GM21381 (cell line): ENCODE results near the gene ALOXE3.

Experiments
- ATAC-seq: cut with Tn5 transposase; IDR thresholded peaks from one replicate; pipeline ENCODE4 v1.9.1; 2021; ENCODE audit warnings: mild to moderate bottlenecking, moderate library complexity; ENCODE audit not compliant: unreplicated experiment

Gene ALOXE3

DNA sequence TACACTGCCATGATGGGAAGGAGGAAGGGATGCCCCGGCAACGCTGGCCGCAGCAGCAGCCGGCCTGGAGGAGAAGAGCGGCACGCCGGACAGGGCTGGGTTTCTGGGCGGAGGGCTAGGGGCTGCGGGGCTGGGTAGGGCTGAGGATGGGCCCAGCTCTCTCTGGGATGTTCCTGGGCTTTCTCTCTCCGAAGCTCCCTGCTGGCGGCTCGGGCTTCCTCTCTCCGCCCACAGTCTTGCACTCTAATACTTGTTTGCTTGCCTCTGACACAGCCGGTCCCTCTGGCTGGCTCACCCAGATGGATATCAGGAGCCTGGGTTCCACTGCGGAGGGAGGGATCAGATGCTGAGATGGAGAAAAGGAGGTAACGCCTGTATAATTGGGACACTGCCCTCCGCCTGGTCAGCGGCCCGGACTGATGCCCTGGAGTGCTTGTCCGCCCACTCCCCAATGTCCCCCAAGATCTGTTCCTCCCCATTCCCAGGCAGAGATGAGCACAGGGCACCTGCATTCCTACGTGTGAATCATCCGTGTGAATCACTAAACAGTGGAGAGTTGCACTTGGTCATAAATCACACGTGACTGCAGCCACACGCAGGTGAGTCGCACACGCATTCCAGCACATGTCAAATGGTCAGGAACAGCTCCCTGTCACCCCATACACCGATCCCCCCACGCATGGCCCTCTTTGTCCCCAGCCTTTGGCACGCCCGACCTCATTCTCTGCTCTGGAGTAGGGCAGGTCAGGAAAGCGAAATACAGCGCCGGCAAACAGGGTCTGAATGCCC lies at the start of gene ALOXE3:
TSS of gene ALOXE3 (minus strand) at position 535 of the 789 bp plus-strand sequence. CDS start at position 11, 524 bp downstream.
- no peak for ATAC-seq

DNA sequence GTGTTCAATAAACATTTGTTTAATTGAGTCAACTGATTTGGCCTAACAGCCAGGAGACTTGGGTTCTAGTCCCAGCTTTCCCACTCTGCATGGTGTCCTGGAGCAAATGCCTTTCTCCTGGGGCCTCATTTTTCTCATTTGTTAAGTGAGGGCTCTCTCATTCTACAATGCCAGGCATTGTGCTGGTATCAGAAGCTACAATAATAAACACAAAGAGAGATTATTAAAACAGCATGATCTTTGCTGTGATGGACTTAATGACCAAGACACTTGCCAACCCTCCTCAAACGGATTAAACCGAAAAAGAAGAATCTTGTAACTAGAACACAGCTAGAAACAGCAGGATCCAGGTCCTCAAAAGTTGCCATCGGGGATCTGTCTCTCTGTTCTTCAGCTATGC lies 49.2 kb upstream of the ALOXE3 start:
- no peak for ATAC-seq

GRCh38 chr17:8166731-8167130 lies 48.4 kb upstream of the ALOXE3 start:
- ATAC-seq = no peak

GRCh38 chr17:8164815-8165131 lies 46.5 kb upstream of the ALOXE3 start:
- no peak for ATAC-seq

DNA sequence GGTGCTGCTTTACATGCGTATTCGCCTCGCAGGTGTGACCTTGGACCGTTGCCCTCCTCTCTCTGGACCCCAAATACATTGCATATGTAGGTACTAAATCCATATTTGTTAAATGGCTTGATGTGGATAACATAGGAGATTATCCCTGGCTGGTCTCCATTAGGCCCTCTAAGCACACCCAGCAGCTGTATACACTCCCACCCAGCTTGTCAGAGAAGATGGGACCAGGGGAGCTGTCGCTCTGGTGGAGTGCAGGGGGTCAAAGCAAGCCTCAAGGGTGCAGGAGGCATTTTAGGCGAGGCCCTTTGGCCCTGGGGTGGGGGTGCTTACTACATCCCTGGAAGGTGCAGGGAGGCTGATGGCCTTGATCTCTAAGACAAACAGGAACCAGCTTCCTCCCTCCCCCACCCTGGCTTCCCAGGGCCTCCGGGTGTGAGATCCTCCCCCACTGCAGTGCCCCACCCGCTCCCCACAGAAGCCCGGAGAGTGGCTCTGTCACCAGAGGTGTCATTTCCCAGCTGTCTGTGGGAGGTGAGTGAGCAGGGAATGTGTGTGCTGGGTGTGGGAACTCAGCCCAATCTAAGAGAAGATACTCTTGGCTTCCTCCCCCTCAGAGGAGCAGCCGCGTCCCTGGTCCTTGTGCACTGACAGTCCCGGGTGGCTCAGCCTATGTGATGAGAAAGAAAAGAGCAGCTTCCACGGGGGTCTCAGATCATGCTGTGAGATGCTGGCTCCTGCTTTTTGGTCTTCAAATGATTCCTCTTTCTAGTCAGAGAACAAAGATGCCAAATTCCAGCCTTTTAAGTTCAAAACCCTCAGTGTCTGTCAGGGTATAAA lies 45.9 kb upstream of the ALOXE3 start:
- no peak for ATAC-seq

DNA sequence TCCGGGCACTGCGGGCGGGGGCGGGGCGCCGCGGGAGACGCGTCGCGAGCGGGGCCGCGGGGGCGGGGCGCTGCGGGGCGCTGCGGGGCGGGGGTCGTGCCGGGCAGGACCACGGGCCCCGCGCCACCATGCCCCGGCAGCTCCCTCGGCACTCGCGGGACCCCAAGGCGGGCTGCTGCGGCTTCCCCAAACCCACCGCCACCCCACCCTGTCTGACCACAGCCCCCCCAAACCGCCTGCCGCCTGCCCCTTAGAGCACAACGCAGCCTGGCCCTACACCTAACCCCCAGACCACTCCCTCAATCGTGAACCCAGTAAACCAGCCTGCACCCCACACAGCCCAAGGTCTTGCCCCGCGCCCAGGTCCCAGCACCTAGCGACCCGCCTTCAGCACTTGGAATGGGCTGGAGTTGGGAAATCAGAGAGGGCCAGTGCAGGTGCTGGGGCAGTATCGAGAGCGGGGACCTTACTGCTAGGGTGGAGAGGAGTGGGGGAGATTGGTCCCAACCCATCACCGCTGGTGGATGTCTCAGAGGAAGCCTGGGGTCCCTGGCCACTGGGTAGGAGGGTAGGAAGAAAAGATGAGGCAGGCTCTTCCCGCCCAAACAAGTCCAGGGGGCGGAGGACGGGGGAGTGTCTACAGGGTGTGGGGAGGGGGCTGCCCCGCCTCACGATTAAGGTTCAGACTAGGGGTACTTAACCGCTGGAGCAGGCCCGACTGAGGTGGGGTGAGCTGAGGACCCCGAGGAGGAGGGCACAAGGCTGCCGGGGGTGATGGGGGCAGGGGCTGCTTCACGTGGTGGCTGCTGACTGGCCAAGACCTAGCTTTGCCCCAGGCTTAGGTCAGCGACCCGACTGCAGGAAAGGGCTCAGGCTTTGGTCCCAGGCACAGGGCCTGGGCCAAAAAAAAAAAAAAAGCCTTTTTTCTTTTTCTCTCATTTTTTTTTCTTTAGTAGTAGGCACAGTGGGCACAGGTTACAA lies 45.0 kb upstream of the ALOXE3 start:
- ATAC-seq = no peak

GRCh38 chr17:8162233-8162996 lies 44.1 kb upstream of the ALOXE3 start, which contains the start of gene VAMP2:
TSS of gene VAMP2 (minus strand) at chr17:8162948. CDS start at chr17:8162879, 69 bp downstream.
- peak; percentile 52 for ATAC-seq

DNA sequence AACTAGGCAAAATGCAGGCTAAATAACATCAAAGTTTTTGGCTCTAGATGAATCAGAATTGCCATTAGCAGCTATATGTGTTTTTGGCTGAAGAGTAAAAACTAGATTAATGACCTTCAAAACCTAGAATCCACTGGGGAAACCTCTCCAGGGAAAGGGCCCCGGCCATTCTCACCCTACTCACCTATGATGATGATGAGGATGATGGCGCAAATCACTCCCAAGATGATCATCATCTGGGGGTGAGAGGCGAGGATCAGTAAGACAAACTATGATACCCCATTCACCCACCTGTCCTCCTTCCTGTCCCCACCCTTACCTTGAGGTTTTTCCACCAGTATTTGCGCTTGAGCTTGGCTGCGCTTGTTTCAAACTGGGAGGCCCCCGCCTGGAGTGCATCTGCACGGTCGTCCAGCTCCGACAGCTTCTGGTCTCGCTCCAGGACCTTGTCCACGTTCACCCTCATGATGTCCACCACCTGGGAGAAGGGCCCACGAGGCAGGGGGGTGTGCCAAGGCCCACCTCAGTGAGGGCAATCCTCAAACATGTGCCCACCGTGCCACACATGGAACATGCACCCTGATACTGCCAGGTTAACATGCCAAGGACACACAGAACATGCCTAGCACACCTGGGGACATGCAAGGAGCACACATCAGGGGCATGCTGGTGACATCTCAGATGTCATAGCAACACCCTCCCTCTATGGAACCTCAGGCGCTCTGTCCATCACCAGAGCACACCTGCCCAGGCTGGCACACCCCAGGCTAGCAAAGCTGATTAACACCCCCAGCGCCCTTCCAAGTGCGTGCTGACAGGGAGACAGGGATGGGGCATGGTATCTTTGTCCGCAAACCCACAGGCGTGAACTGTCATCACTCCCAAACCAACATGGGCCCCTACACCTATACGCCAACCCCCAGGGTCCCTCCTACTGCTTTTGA lies 43.2 kb upstream of the ALOXE3 start:
- ATAC-seq = no peak

GRCh38 chr17:8160741-8161221 lies 42.5 kb upstream of the ALOXE3 start:
- no peak for ATAC-seq

GRCh38 chr17:8160224-8160577 lies 41.9 kb upstream of the ALOXE3 start:
- no peak for ATAC-seq

- ATAC-seq = no peak
Observed at GRCh38 chr17:8159459-8160223, 41.3 kb upstream of the ALOXE3 start.

DNA sequence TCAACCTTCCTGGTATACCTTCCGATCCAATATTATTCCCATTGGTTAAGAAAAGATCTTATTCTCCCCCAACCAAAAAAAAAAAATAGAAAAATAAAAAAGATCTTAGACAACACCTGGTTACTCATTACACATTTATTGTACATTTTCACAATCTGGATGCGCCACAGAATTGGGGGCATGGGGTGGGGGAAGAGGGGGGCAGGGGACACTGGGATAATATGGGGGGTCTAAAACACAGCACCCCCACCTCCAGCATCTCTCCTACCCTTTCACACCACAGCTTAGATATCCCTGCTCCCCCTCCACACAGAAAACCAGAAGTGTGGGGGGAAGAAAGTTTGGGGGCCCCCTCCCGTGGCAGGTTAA lies 40.7 kb upstream of the ALOXE3 start:
- no peak for ATAC-seq

GRCh38 chr17:8158267-8159031 lies 40.1 kb upstream of the ALOXE3 start:
- no peak for ATAC-seq

DNA sequence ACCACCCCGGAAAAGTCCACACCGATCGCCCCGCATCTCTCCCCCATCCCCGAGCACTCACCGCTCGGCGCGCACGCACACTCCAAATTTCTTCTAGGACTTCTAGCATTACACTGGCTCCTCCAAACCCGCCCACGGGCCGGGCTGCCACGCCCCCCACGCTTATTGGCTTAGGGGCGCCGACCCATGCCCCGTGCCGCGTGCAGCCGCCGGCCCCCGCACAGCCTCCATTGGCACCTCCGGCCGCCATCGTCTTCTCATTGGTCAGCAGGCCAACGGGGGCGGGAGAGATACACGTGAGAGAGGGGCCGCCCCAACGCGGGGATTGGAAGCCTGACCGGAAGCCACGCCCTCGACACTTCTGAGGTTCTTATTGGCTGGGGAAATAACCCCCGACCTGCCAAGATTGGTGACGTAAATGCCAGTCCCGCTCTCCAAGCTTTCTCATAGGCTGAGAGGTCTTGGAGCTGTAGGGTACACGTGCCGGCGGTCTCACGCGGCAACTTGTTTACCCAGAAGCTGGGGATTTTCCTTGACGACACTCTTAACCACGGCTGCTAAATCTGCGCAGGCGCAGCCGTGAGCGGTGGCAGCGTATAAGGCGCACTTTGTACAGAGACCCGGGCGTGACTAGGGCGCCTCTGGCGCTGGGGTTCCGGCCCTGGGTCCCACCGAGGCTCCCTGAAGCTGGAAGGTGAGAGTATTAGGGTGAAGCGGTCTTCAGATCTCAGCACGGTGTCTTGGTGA lies 38.1 kb upstream of the ALOXE3 start:
- peak; percentile 77 for ATAC-seq

GRCh38 chr17:8155996-8156245 lies 37.6 kb upstream of the ALOXE3 start:
- no peak for ATAC-seq

DNA sequence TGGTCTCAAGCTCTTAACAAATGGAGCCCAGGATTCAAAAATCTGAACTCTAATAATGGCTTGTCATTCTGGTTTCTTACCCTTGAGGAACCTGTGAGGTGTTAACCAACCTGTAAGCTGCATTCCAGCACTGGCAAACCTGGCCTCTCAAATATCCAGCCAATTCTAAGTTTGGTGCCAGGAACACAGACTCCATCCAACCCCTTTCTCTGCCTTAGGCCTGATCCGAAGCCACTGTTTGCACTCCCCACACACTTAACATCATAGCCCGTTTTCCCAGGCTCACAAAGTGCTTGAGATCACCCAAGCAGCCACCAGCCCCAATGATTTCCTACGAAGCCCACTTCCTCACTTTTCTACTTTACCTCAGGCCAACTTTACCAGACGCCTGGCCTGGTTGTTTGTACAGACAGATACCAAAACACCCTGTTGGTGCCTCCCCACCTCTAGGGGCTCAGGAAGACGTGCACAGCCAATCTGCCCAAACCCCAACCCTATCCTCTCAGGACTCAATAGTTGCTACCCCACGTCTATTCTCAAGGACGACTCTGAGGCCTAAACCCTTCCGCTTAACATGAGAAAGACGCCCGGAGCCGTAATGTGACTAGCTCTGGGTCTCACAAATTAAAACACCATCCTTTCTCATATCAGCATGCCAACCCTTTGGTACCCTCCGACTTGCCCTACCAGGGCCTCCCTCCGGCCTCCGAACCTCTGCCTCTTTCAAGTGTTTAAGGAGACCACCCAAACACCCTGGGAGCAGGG lies 37.1 kb upstream of the ALOXE3 start:
- no peak for ATAC-seq
